Measurements from ENCODE around the gene BIRC2.

DNA sequence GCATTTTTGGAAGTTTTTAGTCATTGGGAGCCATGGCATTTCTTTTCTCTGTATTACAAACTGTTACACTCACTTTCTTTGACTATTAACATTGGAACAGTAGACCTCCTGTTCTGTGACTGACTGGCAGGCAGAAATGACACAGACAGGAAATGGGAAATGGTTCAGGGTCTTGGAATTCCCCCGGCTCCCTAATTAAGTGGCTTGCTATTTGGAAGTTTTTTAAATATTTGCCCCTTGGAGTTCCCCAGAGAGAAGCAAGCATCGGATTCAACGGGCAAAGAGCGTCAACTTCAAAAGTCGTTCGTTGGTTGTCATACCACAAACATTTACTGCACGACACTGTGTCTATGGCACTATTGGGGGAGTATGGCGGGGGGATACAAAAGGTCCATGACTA, 1.1 kb upstream of the BIRC2 start:
- TF ChIP-seq POLR2A (IDR thresholded peaks at IDR 0.05) = no peak
- TF ChIP-seq, protein P1, sequence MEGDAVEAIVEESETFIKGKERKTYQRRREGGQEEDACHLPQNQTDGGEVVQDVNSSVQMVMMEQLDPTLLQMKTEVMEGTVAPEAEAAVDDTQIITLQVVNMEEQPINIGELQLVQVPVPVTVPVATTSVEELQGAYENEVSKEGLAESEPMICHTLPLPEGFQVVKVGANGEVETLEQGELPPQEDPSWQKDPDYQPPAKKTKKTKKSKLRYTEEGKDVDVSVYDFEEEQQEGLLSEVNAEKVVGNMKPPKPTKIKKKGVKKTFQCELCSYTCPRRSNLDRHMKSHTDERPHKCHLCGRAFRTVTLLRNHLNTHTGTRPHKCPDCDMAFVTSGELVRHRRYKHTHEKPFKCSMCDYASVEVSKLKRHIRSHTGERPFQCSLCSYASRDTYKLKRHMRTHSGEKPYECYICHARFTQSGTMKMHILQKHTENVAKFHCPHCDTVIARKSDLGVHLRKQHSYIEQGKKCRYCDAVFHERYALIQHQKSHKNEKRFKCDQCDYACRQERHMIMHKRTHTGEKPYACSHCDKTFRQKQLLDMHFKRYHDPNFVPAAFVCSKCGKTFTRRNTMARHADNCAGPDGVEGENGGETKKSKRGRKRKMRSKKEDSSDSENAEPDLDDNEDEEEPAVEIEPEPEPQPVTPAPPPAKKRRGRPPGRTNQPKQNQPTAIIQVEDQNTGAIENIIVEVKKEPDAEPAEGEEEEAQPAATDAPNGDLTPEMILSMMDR (IDR thresholded peaks at IDR 0.05) = no peak
